ACHN (cell line): Measurements from ENCODE around the gene TEAD1.
A peak's percentile ranks its signal among the peaks of the same experiment; 100 is the strongest.

Experiments
- DNase-seq: peaks from one replicate; pipeline ENCODE4 v3.0.0-alpha.2; 2015
- in situ Hi-C: cut with HindIII; loops from 2 replicates; pipeline ENCODE4 v1.10.0; 2017; ENCODE audit warnings: low sequenced_read_pairs, low pct_ligation_motif_present, low pct_unique_long_range_greater_than_20kb

Gene TEAD1

GRCh38 chr11:12724301-12725054 lies 50.3 kb downstream of the TEAD1 start:
- in situ Hi-C loops, result no loop called here
- DNase-seq, result peak; percentile 90

- in situ Hi-C loops, result no loop called here
- DNase-seq, result no peak
These were observed 51.0 kb downstream of the TEAD1 start for GRCh38 chr11:12725055-12725862.

- DNase-seq, result no peak
- in situ Hi-C loops, result no loop called here
These were observed 51.9 kb downstream of the TEAD1 start for GRCh38 chr11:12725863-12726682.

GRCh38 chr11:12727563-12728211 lies 53.5 kb downstream of the TEAD1 start:
- in situ Hi-C loops, result no loop called here
- no peak for DNase-seq

- no peak for DNase-seq
- in situ Hi-C loops, result no loop called here
These were observed 54.2 kb downstream of the TEAD1 start for GRCh38 chr11:12728417-12728816.

GRCh38 chr11:12729941-12730340 lies 55.7 kb downstream of the TEAD1 start:
- no peak for DNase-seq
- in situ Hi-C loops, result no loop called here

- DNase-seq, result no peak
- in situ Hi-C loops, result no loop called here
These were observed 57.7 kb downstream of the TEAD1 start for GRCh38 chr11:12731841-12732336.

- in situ Hi-C loops, result no loop called here
- no peak for DNase-seq
These were observed 58.9 kb downstream of the TEAD1 start for GRCh38 chr11:12733091-12733490.

GRCh38 chr11:12734625-12735024 lies 60.4 kb downstream of the TEAD1 start:
- no peak for DNase-seq
- in situ Hi-C loops, result no loop called here

GRCh38 chr11:12735262-12735661 lies 61.0 kb downstream of the TEAD1 start:
- in situ Hi-C loops, result no loop called here
- DNase-seq, result no peak

- DNase-seq, result no peak
- in situ Hi-C loops, result no loop called here
These were observed 62.8 kb downstream of the TEAD1 start for GRCh38 chr11:12737024-12737423.

GRCh38 chr11:12741671-12742216 lies 67.5 kb downstream of the TEAD1 start:
- in situ Hi-C loops, result no loop called here
- DNase-seq, result no peak

- in situ Hi-C loops, result no loop called here
These were observed 69.7 kb downstream of the TEAD1 start for GRCh38 chr11:12743834-12744449.

GRCh38 chr11:12744826-12745502 lies 70.7 kb downstream of the TEAD1 start:
- in situ Hi-C loops, result no loop called here
- peak; percentile 62 for DNase-seq

More at GRCh38 chr11:12743834-12744449, 69.7 kb downstream of the TEAD1 start:
- DNase-seq, result no peak

GRCh38 chr11:12745787-12746186 lies 71.6 kb downstream of the TEAD1 start:
- DNase-seq, result no peak
- in situ Hi-C loops, result no loop called here

GRCh38 chr11:12746593-12747097 lies 72.4 kb downstream of the TEAD1 start:
- no peak for DNase-seq

GRCh38 chr11:12748561-12748960 lies 74.3 kb downstream of the TEAD1 start:
- in situ Hi-C loops, result no loop called here
- no peak for DNase-seq

More at GRCh38 chr11:12746593-12747097, 72.4 kb downstream of the TEAD1 start:
- in situ Hi-C loops, result no loop called here
